Stomach (tissue), 9 donors: ENCODE measurements around the gene KRTAP12-4. TPM values are rescaled to one million over a fixed set of nuclear protein-coding genes. Genes with fewer than 3 reads are reported as not detected.
"Not testable (repeated sequence)": the region's sequence is repeated elsewhere in the genome, so short reads cannot be mapped to it uniquely, and the experiment has no call there.

Source experiments
- DNase-seq, 2 donors: peaks; one replicate each; pipeline versions ENCODE4 v3.0.0 to v3.0.0-alpha.2; 2013 to 2019
- H3K27ac ChIP-seq, 5 donors: fragments of 200-600 bp in 4 of 5; sonication (generic) in 4 of 5; one replicate each; pipeline ENCODE4 v1.5.1; 2013 to 2019; ENCODE audit warnings: mild to moderate bottlenecking in 1 of 5, moderate library complexity in 1 of 5
- H3K27me3 ChIP-seq, 3 donors: fragments of 200-600 bp; sonication (generic); one replicate each; pipeline ENCODE4 v1.5.1; 2017 to 2019; ENCODE audit warnings: mixed run types in 1 of 3
- H3K36me3 ChIP-seq, 4 donors: fragments of 200-600 bp; sonication (generic); 1 replicate in 3 of 4; 2 replicates in 1 of 4; pipeline ENCODE4 v1.5.1; 2016 to 2019
- H3K4me1 ChIP-seq, 4 donors: fragments of 200-600 bp; sonication (generic); one replicate each; pipeline ENCODE4 v1.5.1; 2016 to 2019
- H3K4me3 ChIP-seq, 4 donors: fragments of 200-600 bp; sonication (generic) in 3 of 4; one replicate each; pipeline ENCODE4 v1.5.1; 2016 to 2019; ENCODE audit warnings: mild to moderate bottlenecking in 1 of 4
- H3K9me3 ChIP-seq, 4 donors: fragments of 200-600 bp; sonication (generic); one replicate each; pipeline ENCODE4 v1.5.1; 2016 to 2019
- EP300 ChIP-seq: sonication (generic); formaldehyde crosslinking; IDR thresholded peaks from one replicate; pipeline ENCODE4 v1.6.1; 2017; ENCODE audit warnings: antibody characterized with exemption
- POLR2A ChIP-seq, 4 donors: fragments of 450-650 bp; IDR thresholded peaks; one replicate each; pipeline ENCODE4 v1.6.1; 2016; ENCODE audit warnings: antibody characterized with exemption in 4 of 4, control low read depth in 2 of 4, mild to moderate bottlenecking in 1 of 4, moderate library complexity in 1 of 4
- POLR2AphosphoS5 ChIP-seq, 3 donors: sonication (generic); formaldehyde crosslinking; IDR thresholded peaks; one replicate each; pipeline ENCODE4 v1.6.1; 2016; ENCODE audit warnings: antibody characterized with exemption in 3 of 3
- WGBS, 5 donors: extraction: QIAGEN DNeasy Blood & Tissue Kit in 3 of 5; methylation state at CpG; one replicate each; pipeline versions ENCODE4 v1.1.5 to v1.1.7; 2013 to 2018; 5-methylcytosine and 5-hydroxymethylcytosine counted together
- intact Hi-C: fragments of 100-400 bp; cut with DNase I; formaldehyde crosslinking; loops from one replicate; pipeline ENCODE4 v1.15.1; 2023; ENCODE audit warnings: low total_unique reads
- polyA plus RNA-seq, 3 donors: library from polyadenylated mRNA; stranded (reverse); fragments of 200-250 nt; gene quantifications; one replicate each; pipeline ENCODE4 v1.2.3, GENCODE V29; 2013
- total RNA-seq, 5 donors: library from RNA; depleted of rRNA; stranded (reverse); fragments of >200 nt; gene quantifications; one replicate each; pipeline versions ENCODE4 v1.1.0 to v1.2.3, GENCODE V29; 2014 to 2016
- TF ChIP-seq, protein P1 (sequence below), 7 experiments: fragments of 450-650 bp in 4 of 7; fragments of 200-600 bp in 3 of 7; sonication (generic) in 3 of 7; IDR thresholded peaks; one replicate each; pipeline ENCODE4 v1.5.1; 2016 to 2019; ENCODE audit warnings: antibody characterized with exemption in 7 of 7, control low read depth in 2 of 7, mild to moderate bottlenecking in 1 of 7
- donor health status: healthy with polysubstance abuse.
- donor health status: Bipolar disorder and iron deficiency.
- donor health status: healthy.

KRTAP12-4 gene
- total and polyA plus RNA-seq, 8 donors, result not detected

DNA sequence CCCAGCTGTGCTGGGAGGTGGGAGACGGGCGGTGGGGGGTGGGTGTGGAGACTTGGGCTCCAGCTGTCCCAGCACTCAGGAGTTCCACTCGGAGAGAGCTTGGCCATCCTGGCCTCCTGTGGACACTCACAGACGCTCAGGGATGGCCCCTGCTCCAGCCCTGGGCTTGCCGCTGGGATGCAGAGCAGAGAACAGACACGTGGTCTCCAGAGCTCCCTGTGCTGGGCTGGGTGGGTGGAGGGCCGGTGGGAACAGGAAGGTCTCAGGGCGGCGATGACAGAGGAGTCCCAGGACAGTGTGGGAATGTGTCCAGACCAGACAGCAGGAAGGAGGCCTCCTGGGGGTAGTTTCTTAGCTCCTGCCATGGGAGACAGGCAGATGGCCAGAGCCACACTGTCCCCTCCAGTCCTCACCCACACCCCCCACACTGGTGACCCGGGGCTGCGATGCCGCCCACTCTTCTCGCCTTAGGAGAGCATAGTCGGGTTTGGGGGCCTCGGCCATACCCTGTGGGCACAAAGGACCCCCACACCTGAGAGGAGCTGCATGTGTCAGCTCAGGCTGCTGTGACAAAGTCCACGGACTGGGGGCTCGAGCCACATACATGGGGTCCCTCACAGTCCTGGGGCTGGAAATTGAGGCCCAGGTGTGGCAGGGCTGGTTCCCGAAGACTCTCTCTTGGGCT, 25.6 kb downstream of the KRTAP12-4 start:
- no peaks in the 10 kb centered on the region for H3K36me3 ChIP-seq
- H3K4me1 ChIP-seq, result no peaks in the 10 kb centered on the region
- 53 to 78% (median 71%) methylated on average over 13 to 18 of the region's 18 CpGs for WGBS, 5 donors
- no peak overlapping the region for H3K4me3 ChIP-seq
- H3K27me3 ChIP-seq, result peaks cover 0 to 34% (median 19%) of the 10 kb centered on the region in 3 donors
- DNase-seq, result no peak
- no peak overlapping the region for H3K27ac ChIP-seq
- TF ChIP-seq POLR2A (IDR thresholded peaks at IDR 0.05), result no peak
- no peak for TF ChIP-seq EP300
- no peak for TF ChIP-seq POLR2AphosphoS5 (IDR thresholded peaks at IDR 0.05)
- TF ChIP-seq, protein P1, sequence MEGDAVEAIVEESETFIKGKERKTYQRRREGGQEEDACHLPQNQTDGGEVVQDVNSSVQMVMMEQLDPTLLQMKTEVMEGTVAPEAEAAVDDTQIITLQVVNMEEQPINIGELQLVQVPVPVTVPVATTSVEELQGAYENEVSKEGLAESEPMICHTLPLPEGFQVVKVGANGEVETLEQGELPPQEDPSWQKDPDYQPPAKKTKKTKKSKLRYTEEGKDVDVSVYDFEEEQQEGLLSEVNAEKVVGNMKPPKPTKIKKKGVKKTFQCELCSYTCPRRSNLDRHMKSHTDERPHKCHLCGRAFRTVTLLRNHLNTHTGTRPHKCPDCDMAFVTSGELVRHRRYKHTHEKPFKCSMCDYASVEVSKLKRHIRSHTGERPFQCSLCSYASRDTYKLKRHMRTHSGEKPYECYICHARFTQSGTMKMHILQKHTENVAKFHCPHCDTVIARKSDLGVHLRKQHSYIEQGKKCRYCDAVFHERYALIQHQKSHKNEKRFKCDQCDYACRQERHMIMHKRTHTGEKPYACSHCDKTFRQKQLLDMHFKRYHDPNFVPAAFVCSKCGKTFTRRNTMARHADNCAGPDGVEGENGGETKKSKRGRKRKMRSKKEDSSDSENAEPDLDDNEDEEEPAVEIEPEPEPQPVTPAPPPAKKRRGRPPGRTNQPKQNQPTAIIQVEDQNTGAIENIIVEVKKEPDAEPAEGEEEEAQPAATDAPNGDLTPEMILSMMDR (IDR thresholded peaks at IDR 0.05), result no peak
- intact Hi-C loops, result no loop called here
- peaks cover 3 to 46% (median 37%) of the 10 kb centered on the region in 4 donors for H3K9me3 ChIP-seq

DNA sequence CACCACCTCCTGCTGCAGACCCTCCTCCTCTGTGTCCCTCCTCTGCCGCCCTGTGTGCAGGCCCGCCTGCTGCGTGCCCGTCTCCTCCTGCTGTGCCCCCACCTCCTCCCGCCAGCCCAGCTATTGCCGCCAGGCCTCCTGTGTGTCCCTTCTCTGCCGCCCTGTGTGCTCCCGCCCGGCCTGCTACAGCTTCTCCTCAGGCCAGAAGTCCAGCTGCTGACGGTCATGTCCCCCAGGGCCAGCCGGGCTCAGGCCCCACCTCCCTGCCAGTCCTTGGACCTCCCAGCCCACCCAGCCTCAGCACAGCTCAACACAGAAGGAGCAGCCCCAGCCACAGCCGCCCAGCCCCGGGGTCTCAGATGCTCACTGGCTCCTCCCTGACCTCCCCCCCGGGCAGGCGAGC, 26.6 kb downstream of the KRTAP12-4 start:
- H3K36me3 ChIP-seq, DNase-seq, H3K27ac ChIP-seq, H3K4me3 ChIP-seq, intact Hi-C loops, H3K4me1 ChIP-seq: not testable (repeated sequence)
- peaks cover 0 to 34% (median 19%) of the 10 kb centered on the region in 3 donors for H3K27me3 ChIP-seq
- WGBS, 5 donors, result 34 to 50% (median 45%) methylated on average over 9 to 15 of the region's 15 CpGs
- H3K9me3 ChIP-seq, result peaks cover 3 to 53% (median 46%) of the 10 kb centered on the region in 4 donors

DNA sequence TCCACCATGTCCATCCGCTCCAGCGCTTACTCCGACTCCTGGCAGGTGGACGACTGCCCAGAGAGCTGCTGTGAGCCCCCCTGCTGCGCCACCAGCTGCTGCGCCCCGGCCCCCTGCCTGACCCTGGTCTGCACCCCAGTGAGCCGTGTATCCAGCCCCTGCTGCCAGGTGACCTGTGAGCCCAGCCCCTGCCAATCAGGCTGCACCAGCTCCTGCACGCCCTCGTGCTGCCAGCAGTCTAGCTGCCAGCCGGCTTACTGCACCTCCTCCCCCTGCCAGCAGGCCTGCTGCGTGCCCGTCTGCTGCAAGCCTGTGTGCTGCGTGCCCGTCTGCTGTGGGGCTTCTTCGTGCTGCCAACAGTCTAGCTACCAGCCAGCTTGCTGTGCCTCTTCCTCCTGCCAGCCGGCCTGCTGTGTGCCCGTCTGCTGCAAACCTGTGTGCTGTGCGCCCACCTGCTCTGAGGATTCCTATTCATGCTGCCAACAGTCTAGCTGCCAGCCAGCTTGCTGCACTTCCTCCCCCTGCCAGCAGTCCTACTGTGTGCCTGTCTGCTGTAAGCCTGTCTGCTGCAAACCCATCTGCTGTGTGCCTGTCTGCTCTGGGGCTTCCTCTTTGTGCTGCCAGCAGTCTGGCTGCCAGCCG, 27.2 kb downstream of the KRTAP12-4 start:
- H3K4me1 ChIP-seq, H3K36me3 ChIP-seq, intact Hi-C loops, H3K4me3 ChIP-seq, DNase-seq, H3K27ac ChIP-seq: not testable (repeated sequence)
- Histone ChIP-seq H3K9me3 (peaks cover 3 to 53% (median 45%) of the 10 kb centered on the region in 4 donors), H3K27me3 (peaks cover 0 to 34% (median 19%) of the 10 kb centered on the region in 3 donors)
- WGBS, 5 donors, result 72 to 90% (median 85%) methylated on average over 8 to 18 of the region's 20 CpGs

DNA sequence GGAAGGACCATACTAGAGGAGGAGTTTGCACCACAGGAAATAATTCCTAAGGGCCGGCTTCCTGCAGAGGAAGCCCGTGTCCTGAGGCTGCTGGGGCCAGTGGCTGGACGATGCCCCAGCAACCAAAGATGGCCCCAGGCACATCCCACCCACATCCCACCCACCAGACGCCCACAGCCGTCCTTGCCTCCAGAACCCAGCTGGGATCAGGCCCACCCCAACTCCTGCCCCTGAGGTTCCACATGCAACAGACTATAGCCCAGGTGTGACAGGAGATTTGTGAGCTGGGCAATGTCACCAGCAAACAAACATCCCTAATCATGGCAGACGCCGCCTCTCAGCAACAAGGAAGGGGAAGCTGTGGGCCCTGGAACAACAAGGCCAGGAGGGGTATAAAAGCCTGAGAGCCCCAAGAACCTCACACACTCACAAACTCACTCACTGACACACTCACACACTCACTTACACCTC, 27.8 kb downstream of the KRTAP12-4 start, which contains the start of gene KRTAP10-9:
KRTAP10-9 (plus strand) TSS at position 421 of the 471 bp plus-strand sequence. CDS start 79 bp downstream, outside the sequence.
- no peak for DNase-seq
- intact Hi-C loops, result no loop called here
- Histone ChIP-seq H3K4me1 (no peaks in the 10 kb centered on the region), H3K4me3 (no peak within 1 kb of the TSS), H3K36me3 (no peaks in the 10 kb centered on the region), H3K27ac (no peak within 1 kb of the TSS), H3K9me3 (peaks cover 0 to 51% (median 41%) of the 10 kb centered on the region in 4 donors), H3K27me3 (peaks cover 0 to 34% (median 19%) of the 10 kb centered on the region in 3 donors)
- TF ChIP-seq, protein P1 (IDR thresholded peaks at IDR 0.05), result no peak
- TF ChIP-seq POLR2AphosphoS5 (IDR thresholded peaks at IDR 0.05) (no peak), EP300 (no peak), POLR2A (IDR thresholded peaks at IDR 0.05) (no peak)
- WGBS, 5 donors, result 42 to 67% (median 49%) methylated on average over 5 to 7 of the region's 7 CpGs

DNA sequence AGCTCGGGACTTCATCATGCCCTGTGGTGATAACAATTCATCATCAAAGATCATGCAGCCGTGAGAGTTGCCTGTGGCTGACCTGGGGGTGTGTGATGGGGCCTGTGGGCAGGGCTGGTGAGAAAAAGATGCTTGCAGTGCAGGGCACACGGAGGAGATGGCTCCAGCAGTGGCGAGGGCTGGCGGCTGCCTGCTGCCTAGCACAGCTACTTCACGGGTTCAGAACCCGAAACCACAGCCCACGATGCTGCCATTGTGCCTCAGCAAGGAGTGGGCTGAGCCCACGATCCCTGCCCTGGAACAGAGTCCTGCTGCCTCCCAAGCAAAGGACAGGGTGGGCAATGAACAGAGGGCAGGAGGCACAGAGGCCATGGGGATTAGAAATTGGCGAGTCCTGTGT, 28.2 kb downstream of the KRTAP12-4 start:
- Histone ChIP-seq H3K4me1 (no peaks in the 10 kb centered on the region), H3K27ac (no peak overlapping the region), H3K9me3 (peaks cover 0 to 46% (median 36%) of the 10 kb centered on the region in 4 donors), H3K36me3 (no peaks in the 10 kb centered on the region), H3K4me3 (no peak overlapping the region), H3K27me3 (peaks cover 0 to 34% (median 19%) of the 10 kb centered on the region in 3 donors)
- intact Hi-C loops, result no loop called here
- WGBS, 5 donors, result 56 to 77% (median 69%) methylated on average over 5 to 10 of the region's 10 CpGs
- TF ChIP-seq, protein P1 (IDR thresholded peaks at IDR 0.05), result no peak
- no peak for DNase-seq
